Common myeloid progenitor, CD34-positive (primary cell): Measurements from ENCODE around the gene PRDM15.

ENCODE experiments used
- CTCF ChIA-PET: fragments of 350-600 bp; sonication (Branson Sonifier 250); formaldehyde crosslinking; loops from one replicate; lab custom pipeline; 2021; ENCODE audit warnings: antibody characterized with exemption; lab: Charles Lee
- POLR2A ChIA-PET: fragments of 350-600 bp; sonication (Branson Sonifier 250); formaldehyde crosslinking; loops from one replicate; lab custom pipeline; 2021; ENCODE audit warnings: antibody characterized with exemption; lab: Charles Lee
- DNase-seq, 3 donors: peaks; one replicate each; pipeline versions ENCODE4 v3.0.0 to v3.0.0-alpha.2; 2013
- H3K27ac ChIP-seq, 2 experiments: 1 replicate in 1 of 2; 2 replicates in 1 of 2; pipeline ENCODE4 v1.7.0; 2013; ENCODE audit warnings: inconsistent platforms in 2 of 2, low read length in 2 of 2, mild to moderate bottlenecking in 2 of 2, low read depth in 1 of 2, moderate library complexity in 1 of 2; ENCODE audit not compliant: severe bottlenecking in 2 of 2, insufficient read depth in 1 of 2, poor library complexity in 1 of 2
- H3K27me3 ChIP-seq, 5 experiments: replicated peaks in 2 of 5; 1 replicate in 3 of 5; 2 replicates in 2 of 5; pipeline versions ENCODE4 v1.6.1 to v1.7.0; 2013; ENCODE audit warnings: low read length in 4 of 5, mild to moderate bottlenecking in 2 of 5, moderate library complexity in 2 of 5, inconsistent platforms in 1 of 5; ENCODE audit not compliant: insufficient read depth in 5 of 5, control insufficient read depth in 4 of 5
- H3K36me3 ChIP-seq, 4 experiments: 1 replicate in 2 of 4; 2 replicates in 2 of 4; pipeline versions ENCODE4 v1.6.1 to v1.7.0; 2013; ENCODE audit warnings: low read length in 3 of 4, control low read depth in 1 of 4, mild to moderate bottlenecking in 1 of 4; ENCODE audit not compliant: control insufficient read depth in 4 of 4, insufficient read depth in 4 of 4
- H3K4me1 ChIP-seq, 4 experiments: 1 replicate in 3 of 4; 2 replicates in 1 of 4; pipeline versions ENCODE4 v1.6.1 to v1.7.1; 2013; ENCODE audit warnings: low read length in 3 of 4, mild to moderate bottlenecking in 3 of 4, control low read depth in 1 of 4, inconsistent platforms in 1 of 4, moderate library complexity in 1 of 4; ENCODE audit not compliant: control insufficient read depth in 4 of 4, insufficient read depth in 4 of 4; ENCODE audit errors: control extremely low read depth in 1 of 4
- H3K4me3 ChIP-seq, 7 experiments: 1 replicate in 4 of 7; 2 replicates in 3 of 7; pipeline versions ENCODE4 v1.5.1 to v1.7.0; 2013; ENCODE audit warnings: mild to moderate bottlenecking in 7 of 7, low read length in 6 of 7, moderate library complexity in 6 of 7, inconsistent platforms in 2 of 7, low read depth in 2 of 7, control low read depth in 1 of 7; ENCODE audit not compliant: insufficient read depth in 4 of 7, control insufficient read depth in 1 of 7; ENCODE audit errors: extremely low read depth in 1 of 7
- H3K9me3 ChIP-seq, 5 experiments: 1 replicate in 4 of 5; 2 replicates in 1 of 5; pipeline versions ENCODE4 v1.6.1 to v1.7.1; 2013; ENCODE audit warnings: low read length in 4 of 5, mild to moderate bottlenecking in 2 of 5, inconsistent platforms in 1 of 5, low read depth in 1 of 5, moderate library complexity in 1 of 5; ENCODE audit not compliant: control insufficient read depth in 4 of 5, insufficient read depth in 2 of 5; ENCODE audit errors: control extremely low read depth in 1 of 5
- WGBS: methylation state at CpG from one replicate; pipeline ENCODE4 v1.1.5; 2013; ENCODE audit not compliant: insufficient coverage; 5-methylcytosine and 5-hydroxymethylcytosine counted together

PRDM15 gene

DNA sequence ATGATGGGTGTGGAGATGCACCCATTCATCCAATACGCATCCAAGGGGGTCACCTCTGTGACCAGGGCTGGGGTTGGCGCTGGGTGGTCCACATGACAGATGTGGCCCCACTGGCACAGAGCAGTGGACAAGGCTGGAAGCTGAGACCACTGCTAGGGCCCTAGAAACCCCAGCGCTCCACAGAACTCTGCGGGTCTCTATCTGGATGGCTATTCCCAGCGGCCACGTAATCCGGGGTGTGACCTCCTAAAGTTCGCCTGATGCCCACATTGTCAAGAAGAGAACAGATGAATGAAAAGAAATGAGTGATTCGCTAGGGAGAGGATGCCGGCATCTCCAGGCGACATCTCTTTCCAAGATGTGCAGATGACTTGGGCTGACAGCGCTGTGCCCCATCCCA, 55.2 kb downstream of the PRDM15 start:
- H3K4me3 ChIP-seq: no peak overlapping the region
- no peaks in the 10 kb centered on the region for H3K9me3 ChIP-seq
- no peaks in the 10 kb centered on the region for H3K27me3 ChIP-seq
- H3K36me3 ChIP-seq: peaks cover 2 to 59% (median 34%) of the 10 kb centered on the region in 4 experiments
- no peak overlapping the region for H3K27ac ChIP-seq
- ChIA-PET CTCF (interaction anchor here (2.6 kb wide), 1 partner anchor 211 kb away, joined by 9 read pairs; no protein-coding TSS in a partner anchor), POLR2A (interaction anchor here (0.6 to 0.7 kb wide), 2 partner anchors 12 to 182 kb away, joined by 3 to 4 read pairs; no protein-coding TSS in a partner anchor)
- 96% methylated on average over 8 of the region's 12 CpGs for WGBS
- DNase-seq: no peak
- peaks cover 0 to 4% (median 0%) of the 10 kb centered on the region in 4 experiments for H3K4me1 ChIP-seq

DNA sequence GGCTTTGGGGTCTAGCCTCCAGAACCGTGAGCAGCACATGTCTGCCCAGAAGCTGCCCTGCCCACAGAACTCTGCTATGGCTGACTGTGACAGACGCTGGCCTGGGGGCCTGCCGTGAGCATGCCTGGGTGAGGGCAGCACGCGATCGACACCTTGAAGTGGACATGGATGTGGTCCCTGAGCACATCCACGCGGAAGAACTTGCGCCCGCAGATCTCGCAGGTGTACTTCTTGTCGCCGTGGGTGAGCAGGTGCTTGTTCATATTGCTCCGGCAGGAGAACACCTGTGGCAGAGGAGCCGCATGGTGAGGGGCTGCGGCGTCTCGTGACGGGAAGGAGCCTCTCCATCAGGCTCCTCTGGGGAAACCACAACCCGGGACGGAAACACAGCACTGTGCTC, 56.0 kb downstream of the PRDM15 start:
- peaks cover 0 to 4% (median 0%) of the 10 kb centered on the region in 4 experiments for H3K4me1 ChIP-seq
- WGBS: 99% methylated on average over 20 of the region's 21 CpGs
- ChIA-PET POLR2A (interaction anchor here (0.7 kb wide), 1 partner anchor 183 kb away, joined by 3 read pairs; no protein-coding TSS in a partner anchor), CTCF (interaction anchor here (2.6 kb wide), 1 partner anchor 211 kb away, joined by 9 read pairs; no protein-coding TSS in a partner anchor)
- H3K36me3 ChIP-seq: peaks cover 2 to 57% (median 37%) of the 10 kb centered on the region in 4 experiments
- no peak overlapping the region for H3K4me3 ChIP-seq
- no peaks in the 10 kb centered on the region for H3K27me3 ChIP-seq
- no peak overlapping the region for H3K27ac ChIP-seq
- DNase-seq: peak in 2 of 3 donors; percentile 29 to 38
- no peaks in the 10 kb centered on the region for H3K9me3 ChIP-seq

DNA sequence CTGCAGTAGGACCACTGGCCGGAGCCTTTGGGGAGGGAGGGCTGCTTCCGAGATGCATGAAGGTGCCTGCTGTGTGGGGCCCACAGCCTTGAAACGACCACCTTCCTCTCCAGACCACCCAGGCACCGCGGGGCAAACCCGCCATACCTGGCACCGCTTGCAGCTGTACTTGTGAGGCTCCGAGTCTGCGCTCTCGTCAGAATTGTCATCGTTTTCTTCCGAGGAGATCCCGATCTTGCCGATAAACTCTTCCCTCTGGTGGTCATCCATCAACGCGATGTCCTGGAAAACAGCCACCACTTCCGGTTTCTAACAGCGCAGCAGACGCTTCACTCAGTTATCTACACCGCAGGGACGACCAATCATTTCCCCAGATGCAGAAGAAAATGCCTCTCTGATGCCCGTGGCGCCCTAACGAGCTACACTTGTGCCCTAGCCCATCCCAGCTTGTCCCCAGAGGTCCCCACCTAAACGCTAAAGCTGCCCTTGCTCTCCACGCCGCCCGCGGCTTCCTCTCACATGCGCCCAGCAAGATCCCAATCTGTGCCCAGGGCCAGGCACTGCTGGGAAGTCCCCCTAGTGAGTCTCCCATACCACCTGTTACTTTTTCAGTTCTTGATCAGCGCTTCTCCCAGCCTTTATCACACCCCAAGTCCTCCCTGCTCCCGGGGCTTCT, 57.2 kb downstream of the PRDM15 start:
- Histone ChIP-seq H3K9me3 (no peaks in the 10 kb centered on the region), H3K27me3 (no peaks in the 10 kb centered on the region), H3K36me3 (peaks cover 2 to 53% (median 30%) of the 10 kb centered on the region in 4 experiments), H3K4me1 (peaks cover 0 to 7% (median 1%) of the 10 kb centered on the region in 4 experiments), H3K27ac (no peak overlapping the region), H3K4me3 (no peak overlapping the region)
- CTCF ChIA-PET: interaction anchor here (0.7 kb wide), 1 partner anchor 26 kb away, joined by 3 read pairs; no protein-coding TSS in a partner anchor
- peak in 1 of 3 donors; percentile 7 for DNase-seq
- POLR2A ChIA-PET: interaction anchor here (0.5 kb wide), 1 partner anchor 287 kb away, joined by 3 read pairs; no protein-coding TSS in a partner anchor
- WGBS: 92% methylated on average over 31 of the region's 32 CpGs

DNA sequence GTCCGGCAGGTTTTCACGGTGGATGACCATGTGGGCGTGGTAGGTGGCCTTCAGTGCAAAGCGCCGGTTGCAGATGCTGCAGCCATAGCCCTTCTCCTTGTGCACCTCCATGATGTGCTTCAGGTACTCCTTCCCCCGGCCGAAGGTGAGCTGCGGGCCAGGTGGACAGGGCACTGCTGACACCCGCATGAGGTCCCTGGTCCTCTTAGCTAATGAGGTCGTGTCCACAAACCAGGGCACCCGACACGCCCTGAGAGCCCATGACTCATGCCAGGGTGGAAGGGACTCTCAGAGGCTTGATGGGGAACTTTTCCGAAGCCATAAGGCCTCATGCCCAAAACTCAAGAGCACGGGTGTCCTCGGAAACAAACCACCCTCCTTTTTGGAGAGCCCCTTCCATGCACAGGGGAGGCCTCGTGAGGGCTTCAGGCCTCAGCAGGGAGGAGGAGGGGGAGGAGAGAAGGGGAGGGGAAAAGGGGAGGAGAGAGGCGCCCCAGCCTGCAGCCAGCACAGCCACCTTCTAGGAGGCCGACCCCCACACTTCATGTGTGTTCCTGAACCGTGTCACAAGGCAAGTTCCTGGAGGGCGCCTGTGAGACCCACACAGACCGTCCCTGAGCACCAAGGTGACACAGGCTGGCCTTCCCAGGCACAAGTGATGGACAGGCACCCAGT, 57.9 kb downstream of the PRDM15 start:
- Histone ChIP-seq H3K9me3 (no peaks in the 10 kb centered on the region), H3K36me3 (peaks cover 2 to 52% (median 26%) of the 10 kb centered on the region in 4 experiments), H3K27ac (no peak overlapping the region), H3K4me1 (peaks cover 0 to 10% (median 4%) of the 10 kb centered on the region in 4 experiments), H3K4me3 (no peak overlapping the region), H3K27me3 (no peaks in the 10 kb centered on the region)
- DNase-seq: no peak
- CTCF ChIA-PET: interaction anchor here (0.7 to 1.0 kb wide), 3 partner anchors 26 to 296 kb away, joined by 3 read pairs; no protein-coding TSS in a partner anchor
- WGBS: 97% methylated on average over 16 of the region's 21 CpGs
- POLR2A ChIA-PET: interaction anchor here (0.5 kb wide), 1 partner anchor 288 kb away, joined by 3 read pairs; no protein-coding TSS in a partner anchor

DNA sequence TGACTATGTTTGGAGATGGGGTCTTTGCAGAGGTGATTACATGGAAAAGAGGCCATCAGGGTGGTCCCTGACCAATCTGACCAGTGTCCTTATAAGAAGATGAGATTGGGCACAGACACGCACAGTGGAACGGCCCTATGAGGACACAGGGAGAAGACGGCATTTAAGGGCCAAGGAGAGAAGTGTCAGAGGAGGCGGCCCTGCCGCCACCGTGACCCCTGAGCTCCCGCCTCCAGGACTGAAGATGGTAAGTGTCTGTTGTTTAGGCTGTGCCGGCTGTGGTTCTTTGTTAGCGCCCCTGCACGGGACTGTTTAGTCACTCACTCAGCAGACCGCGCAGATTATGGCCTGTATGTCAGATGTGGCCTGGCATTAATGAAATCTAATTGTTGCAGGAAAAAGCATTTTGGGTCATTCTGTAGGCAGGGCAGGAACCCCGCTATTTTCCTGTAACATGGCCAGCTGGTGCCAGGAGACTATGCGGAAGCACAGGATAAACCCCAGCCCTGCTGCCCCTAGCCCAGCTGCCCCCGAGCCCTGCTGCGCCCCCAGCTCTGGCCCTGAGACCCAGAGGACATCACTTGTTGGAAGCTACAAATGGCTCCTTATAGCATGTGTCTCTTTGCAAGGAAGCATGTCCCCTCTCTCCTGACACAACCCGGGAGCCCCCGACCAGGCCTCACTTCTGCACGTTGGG, 58.6 kb downstream of the PRDM15 start:
- H3K36me3 ChIP-seq: peaks cover 2 to 47% (median 25%) of the 10 kb centered on the region in 4 experiments
- CTCF ChIA-PET: interaction anchor here (0.9 to 1.0 kb wide), 2 partner anchors 39 to 297 kb away, joined by 3 read pairs; no protein-coding TSS in a partner anchor
- WGBS: 99% methylated on average over 17 of the region's 19 CpGs

DNA sequence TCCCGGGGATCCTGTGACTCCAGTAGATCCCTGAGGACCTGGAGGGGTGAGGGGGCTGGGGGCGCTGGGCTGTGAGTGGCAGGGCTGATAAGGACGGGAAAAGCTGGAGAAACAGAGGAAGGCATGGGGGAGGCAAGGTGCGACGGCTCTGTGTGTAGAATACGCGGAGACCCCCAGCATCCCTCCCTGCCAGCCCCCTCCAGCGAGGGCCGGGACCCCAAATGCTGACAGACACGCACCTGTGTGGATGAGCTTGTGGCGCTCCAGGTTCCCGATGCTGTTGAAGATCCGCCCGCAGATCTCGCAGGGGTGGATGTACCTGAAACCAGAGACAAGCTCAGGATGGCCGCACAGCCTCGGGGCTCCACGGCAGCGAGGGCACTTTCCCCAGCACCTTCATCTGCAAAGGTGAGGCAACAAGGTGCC, 59.3 kb downstream of the PRDM15 start:
- Histone ChIP-seq H3K9me3 (no peaks in the 10 kb centered on the region), H3K4me3 (no peak overlapping the region), H3K27ac (no peak overlapping the region), H3K4me1 (peaks cover 0 to 10% (median 4%) of the 10 kb centered on the region in 4 experiments), H3K36me3 (peaks cover 2 to 47% (median 28%) of the 10 kb centered on the region in 4 experiments), H3K27me3 (no peaks in the 10 kb centered on the region)
- WGBS: 98% methylated on average over 19 of the region's 19 CpGs
- CTCF ChIA-PET: interaction anchor here (0.9 to 1.0 kb wide), 2 partner anchors 39 to 297 kb away, joined by 3 read pairs; no protein-coding TSS in a partner anchor
- POLR2A ChIA-PET: no interaction called here
- DNase-seq: no peak

More for the DNA sequence above, 58.6 kb downstream of the PRDM15 start:
- H3K27ac ChIP-seq: no peak overlapping the region
- POLR2A ChIA-PET: no interaction called here
- DNase-seq: no peak
- no peaks in the 10 kb centered on the region for H3K9me3 ChIP-seq
- H3K27me3 ChIP-seq: no peaks in the 10 kb centered on the region
- H3K4me1 ChIP-seq: peaks cover 0 to 10% (median 4%) of the 10 kb centered on the region in 4 experiments
- H3K4me3 ChIP-seq: no peak overlapping the region
